DOHH2 (cell line): Measurements from ENCODE around the gene CDC6.

Experiments used
- EZH2phosphoT487 ChIP-seq: fragments of 200-600 bp; sonication (generic); IDR thresholded peaks from 2 replicates; pipeline ENCODE4 v1.6.1; 2017; ENCODE audit warnings: borderline replicate concordance, mild to moderate bottlenecking, antibody characterized with exemption, low read length, moderate library complexity, mixed read lengths
- TF ChIP-seq, protein P1 (sequence below): fragments of 200-600 bp; sonication (generic); IDR thresholded peaks from one replicate; pipeline ENCODE4 v1.5.1; 2014; ENCODE audit warnings: antibody characterized with exemption, mild to moderate bottlenecking, low read depth, low read length; ENCODE audit not compliant: poor library complexity, severe bottlenecking

DNA sequence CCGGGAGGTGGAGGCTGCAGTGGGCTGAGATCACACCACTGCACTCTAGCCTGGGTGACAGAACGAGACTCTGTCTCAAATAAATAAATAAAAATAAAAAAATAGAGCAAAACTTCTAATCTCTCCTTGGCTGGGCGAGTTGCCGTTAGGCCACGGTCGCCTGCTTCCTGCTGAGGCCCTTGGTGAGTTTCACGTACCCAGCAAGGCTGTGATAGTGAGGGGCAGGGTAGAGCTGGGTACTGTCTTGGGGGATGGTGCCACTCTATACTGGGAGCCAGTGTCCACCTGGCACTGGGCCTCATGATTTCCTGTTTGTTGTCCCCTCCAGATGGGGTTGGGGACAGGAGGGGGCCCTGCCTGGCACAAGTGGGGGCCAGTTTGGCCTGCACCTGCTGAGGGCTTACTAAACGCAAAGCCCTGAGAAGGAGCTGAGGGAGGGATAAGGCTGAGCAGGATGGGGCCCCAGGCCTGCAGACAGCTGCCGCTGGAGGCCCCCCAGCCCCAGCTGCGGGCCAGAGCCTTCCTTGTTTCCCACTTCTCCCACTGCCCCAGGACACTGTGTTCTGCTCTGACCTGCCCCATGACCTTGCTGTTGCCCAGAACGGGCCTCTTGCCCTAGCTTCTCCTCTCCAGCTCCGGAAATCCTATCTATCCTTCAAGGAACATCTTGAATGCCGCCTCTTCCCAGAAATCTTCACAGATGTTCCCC, 51.4 kb downstream of the CDC6 start:
- TF ChIP-seq, protein P1, sequence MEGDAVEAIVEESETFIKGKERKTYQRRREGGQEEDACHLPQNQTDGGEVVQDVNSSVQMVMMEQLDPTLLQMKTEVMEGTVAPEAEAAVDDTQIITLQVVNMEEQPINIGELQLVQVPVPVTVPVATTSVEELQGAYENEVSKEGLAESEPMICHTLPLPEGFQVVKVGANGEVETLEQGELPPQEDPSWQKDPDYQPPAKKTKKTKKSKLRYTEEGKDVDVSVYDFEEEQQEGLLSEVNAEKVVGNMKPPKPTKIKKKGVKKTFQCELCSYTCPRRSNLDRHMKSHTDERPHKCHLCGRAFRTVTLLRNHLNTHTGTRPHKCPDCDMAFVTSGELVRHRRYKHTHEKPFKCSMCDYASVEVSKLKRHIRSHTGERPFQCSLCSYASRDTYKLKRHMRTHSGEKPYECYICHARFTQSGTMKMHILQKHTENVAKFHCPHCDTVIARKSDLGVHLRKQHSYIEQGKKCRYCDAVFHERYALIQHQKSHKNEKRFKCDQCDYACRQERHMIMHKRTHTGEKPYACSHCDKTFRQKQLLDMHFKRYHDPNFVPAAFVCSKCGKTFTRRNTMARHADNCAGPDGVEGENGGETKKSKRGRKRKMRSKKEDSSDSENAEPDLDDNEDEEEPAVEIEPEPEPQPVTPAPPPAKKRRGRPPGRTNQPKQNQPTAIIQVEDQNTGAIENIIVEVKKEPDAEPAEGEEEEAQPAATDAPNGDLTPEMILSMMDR = no peak
- TF ChIP-seq EZH2phosphoT487 = no peak
